GM23248 (cell line): ENCODE results near the gene MTG2. TPM values are rescaled to one million over a fixed set of nuclear protein-coding genes. Genes with fewer than 3 reads are reported as not detected.

Experiments used
- DNase-seq: peaks from one replicate; pipeline ENCODE4 v3.0.0-alpha.2; 2015
- H2AFZ ChIP-seq: fragments of 200-600 bp; sonication (generic); 2 replicates; pipeline ENCODE4 v1.6.1; 2016; ENCODE audit warnings: antibody characterized with exemption
- H3F3A ChIP-seq: fragments of 200-600 bp; sonication (generic); 2 replicates; pipeline ENCODE4 v1.6.1; 2016; ENCODE audit warnings: mild to moderate bottlenecking, antibody characterized with exemption, mixed run types; ENCODE audit not compliant: insufficient read depth
- H3K27ac ChIP-seq: fragments of 200-600 bp; sonication (generic); 2 replicates; pipeline ENCODE4 v1.5.1; 2016; ENCODE audit warnings: mild to moderate bottlenecking
- H3K27me3 ChIP-seq: fragments of 200-600 bp; sonication (generic); replicated peaks from 2 replicates; pipeline ENCODE4 v1.6.1; 2016; ENCODE audit warnings: mild to moderate bottlenecking; ENCODE audit not compliant: insufficient read depth
- H3K36me3 ChIP-seq: fragments of 200-600 bp; sonication (generic); 2 replicates; pipeline ENCODE4 v1.6.1; 2016; ENCODE audit warnings: low read depth, mild to moderate bottlenecking
- H3K4me1 ChIP-seq: fragments of 200-600 bp; sonication (generic); 2 replicates; pipeline ENCODE4 v1.6.1; 2016; ENCODE audit warnings: mild to moderate bottlenecking; ENCODE audit not compliant: insufficient read depth
- H3K4me2 ChIP-seq: fragments of 200-600 bp; sonication (generic); one replicate; pipeline ENCODE4 v1.6.1; 2016; ENCODE audit warnings: mild to moderate bottlenecking; ENCODE audit not compliant: unreplicated experiment
- H3K4me3 ChIP-seq: fragments of 200-600 bp; sonication (generic); 2 replicates; pipeline ENCODE4 v1.5.1; 2016; ENCODE audit warnings: mild to moderate bottlenecking
- H3K79me2 ChIP-seq: fragments of 200-600 bp; sonication (generic); 2 replicates; pipeline ENCODE4 v1.6.1; 2016; ENCODE audit warnings: mild to moderate bottlenecking; ENCODE audit not compliant: insufficient read depth
- H3K9ac ChIP-seq: fragments of 200-600 bp; sonication (generic); 2 replicates; pipeline ENCODE4 v1.6.1; 2016; ENCODE audit warnings: mild to moderate bottlenecking
- H3K9me2 ChIP-seq: fragments of 200-600 bp; sonication (generic); 2 replicates; pipeline ENCODE4 v1.6.1; 2016; ENCODE audit warnings: mixed run types, mild to moderate bottlenecking, moderate library complexity; ENCODE audit not compliant: insufficient read depth
- H3K9me3 ChIP-seq: fragments of 200-600 bp; sonication (generic); one replicate; pipeline ENCODE4 v1.6.1; 2017; ENCODE audit warnings: low read depth
- H4K20me1 ChIP-seq: fragments of 200-600 bp; sonication (generic); 2 replicates; pipeline ENCODE4 v1.6.0; 2016; ENCODE audit not compliant: insufficient read depth
- EZH2 ChIP-seq: fragments of 200-600 bp; sonication (generic); IDR thresholded peaks from 2 replicates; pipeline ENCODE4 v1.6.1; 2018; ENCODE audit warnings: antibody characterized with exemption, mild to moderate bottlenecking; ENCODE audit not compliant: insufficient read depth, poor library complexity, severe bottlenecking
- EZH2phosphoT487 ChIP-seq: fragments of 200-600 bp; sonication (generic); IDR thresholded peaks from 2 replicates; pipeline ENCODE4 v1.6.1; 2018; ENCODE audit warnings: antibody characterized with exemption, moderate library complexity, mild to moderate bottlenecking, low read depth; ENCODE audit not compliant: insufficient read depth
- WGBS, 2 experiments: methylation state at CpG; one replicate each; pipeline ENCODE4 v1.1.6; 2015 to 2017; ENCODE audit warnings: low lambda C conversion rate in 2 of 2, low coverage in 1 of 2; ENCODE audit errors: missing lambda C conversion rate in 2 of 2; 5-methylcytosine and 5-hydroxymethylcytosine counted together
- in situ Hi-C: fragments of 300-500 bp; cut with MboI; formaldehyde crosslinking; loops from 2 replicates; pipeline ENCODE4 v1.15.0; 2020
- polyA plus RNA-seq: library from polyadenylated mRNA; unstranded; fragments of >200 nt; fragmentation: Nextera tagmentation; extraction: Ambion mirVana; gene quantifications from 2 replicates; pipeline ENCODE4 v1.2.1, GENCODE V29; 2016
- total RNA-seq: library from RNA; depleted of rRNA; stranded (reverse); fragments of >200 nt; shearing (Covaris generic); gene quantifications from 2 replicates; pipeline ENCODE4 v1.2.3, GENCODE V29; 2014

The MTG2 gene
- total and polyA plus RNA-seq, 2 experiments from 2014 or later = 17.3 to 20.2 TPM

GRCh38 chr20:62183426-62184142 lies 756 bp downstream of the MTG2 start:
- H3K9ac ChIP-seq = peak overlapping the region; percentile 99
- H3K27me3 ChIP-seq = no peaks in the 10 kb centered on the region
- in situ Hi-C loops = no loop called here
- H3K4me1 ChIP-seq = peaks cover 32% of the 10 kb centered on the region
- peak overlapping the region; percentile 97 for H3K4me2 ChIP-seq
- H3K27ac ChIP-seq = peak overlapping the region; percentile 83
- peak overlapping the region; percentile 91 for H2AFZ ChIP-seq
- peaks cover 22% of the 10 kb centered on the region for H3F3A ChIP-seq
- TF ChIP-seq EZH2 (no peak), EZH2phosphoT487 (no peak)
- peaks cover 4% of the 10 kb centered on the region; the same call in 1 of the 2 replicates for H3K36me3 ChIP-seq
- DNase-seq = peak; percentile 57
- H3K79me2 ChIP-seq = peaks cover 66% of the 10 kb centered on the region
- no peaks in the 10 kb centered on the region for H4K20me1 ChIP-seq
- no peaks in the 10 kb centered on the region for H3K9me3 ChIP-seq
- H3K9me2 ChIP-seq = no peaks in the 10 kb centered on the region
- H3K4me3 ChIP-seq = peak overlapping the region; percentile 99
- 24% methylated on average over 24 of the region's 25 CpGs for WGBS, 2 experiments

GRCh38 chr20:62186096-62186426 lies 3.2 kb downstream of the MTG2 start:
- H3K27me3 ChIP-seq = no peaks in the 10 kb centered on the region
- H3K9me3 ChIP-seq = no peaks in the 10 kb centered on the region
- H3K27ac ChIP-seq = no peak overlapping the region
- H3K4me2 ChIP-seq = no peak overlapping the region
- H3K79me2 ChIP-seq = peaks cover 91% of the 10 kb centered on the region
- H3K36me3 ChIP-seq = peaks cover 10% of the 10 kb centered on the region; the same call in 1 of the 2 replicates
- no peak overlapping the region for H3K4me3 ChIP-seq
- no peaks in the 10 kb centered on the region for H3K9me2 ChIP-seq
- DNase-seq = no peak
- peaks cover 32% of the 10 kb centered on the region for H3K4me1 ChIP-seq
- in situ Hi-C loops = no loop called here
- no peaks in the 10 kb centered on the region for H4K20me1 ChIP-seq
- no peak overlapping the region for H3K9ac ChIP-seq
- WGBS, 2 experiments = 47 to 53% methylated on average over 3 of the region's 3 CpGs
- TF ChIP-seq EZH2 = no peak
- no peak for TF ChIP-seq EZH2phosphoT487
- H2AFZ ChIP-seq = no peak overlapping the region
- H3F3A ChIP-seq = peaks cover 21% of the 10 kb centered on the region

- H3K9me3 ChIP-seq = no peaks in the 10 kb centered on the region
- peak; percentile 62 for DNase-seq
- no peaks in the 10 kb centered on the region for H4K20me1 ChIP-seq
- peak overlapping the region; percentile 68 for H2AFZ ChIP-seq
- peaks cover 23% of the 10 kb centered on the region for H3K4me1 ChIP-seq
- peak overlapping the region; percentile 55 for H3K4me2 ChIP-seq
- H3K9ac ChIP-seq = no peak overlapping the region; the same call in none of the 2 replicates
- H3K79me2 ChIP-seq = peaks cover 96% of the 10 kb centered on the region
- H3K4me3 ChIP-seq = peak overlapping the region; percentile 29
- peak overlapping the region; percentile 27 for H3K27ac ChIP-seq
- no peaks in the 10 kb centered on the region for H3K27me3 ChIP-seq
- H3K36me3 ChIP-seq = peaks cover 9% of the 10 kb centered on the region; the same call in 1 of the 2 replicates
- no peaks in the 10 kb centered on the region for H3K9me2 ChIP-seq
- 75 to 76% methylated on average over 13 of the region's 13 CpGs for WGBS, 2 experiments
- TF ChIP-seq EZH2phosphoT487 (no peak), EZH2 (no peak)
- H3F3A ChIP-seq = peaks cover 9% of the 10 kb centered on the region
- in situ Hi-C loops = no loop called here
Observed at GRCh38 chr20:62186887-62187866, 4.3 kb downstream of the MTG2 start.

- in situ Hi-C loops = no loop called here
- H3K79me2 ChIP-seq = peaks cover 83% of the 10 kb centered on the region
Observed at GRCh38 chr20:62190639-62191411, 8.0 kb downstream of the MTG2 start.

More at GRCh38 chr20:62190639-62191411, 8.0 kb downstream of the MTG2 start:
- 93% methylated on average over 25 of the region's 25 CpGs for WGBS, 2 experiments
- peaks cover 7% of the 10 kb centered on the region; the same call in 1 of the 2 replicates for H3F3A ChIP-seq
- H3K4me3 ChIP-seq = no peak overlapping the region
- H3K36me3 ChIP-seq = peaks cover 9% of the 10 kb centered on the region; the same call in 1 of the 2 replicates
- no peak overlapping the region for H2AFZ ChIP-seq
- DNase-seq = no peak
- no peak overlapping the region for H3K27ac ChIP-seq
- no peaks in the 10 kb centered on the region for H4K20me1 ChIP-seq
- TF ChIP-seq EZH2phosphoT487 (no peak), EZH2 (no peak)
- no peak overlapping the region for H3K4me2 ChIP-seq
- H3K9me3 ChIP-seq = no peaks in the 10 kb centered on the region
- peaks cover 13% of the 10 kb centered on the region for H3K4me1 ChIP-seq
- H3K27me3 ChIP-seq = no peaks in the 10 kb centered on the region
- H3K9ac ChIP-seq = no peak overlapping the region
- no peaks in the 10 kb centered on the region for H3K9me2 ChIP-seq
